ENCODE data around the gene CNRIP1.

Gene CNRIP1, protein sequence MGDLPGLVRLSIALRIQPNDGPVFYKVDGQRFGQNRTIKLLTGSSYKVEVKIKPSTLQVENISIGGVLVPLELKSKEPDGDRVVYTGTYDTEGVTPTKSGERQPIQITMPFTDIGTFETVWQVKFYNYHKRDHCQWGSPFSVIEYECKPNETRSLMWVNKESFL

DNA sequence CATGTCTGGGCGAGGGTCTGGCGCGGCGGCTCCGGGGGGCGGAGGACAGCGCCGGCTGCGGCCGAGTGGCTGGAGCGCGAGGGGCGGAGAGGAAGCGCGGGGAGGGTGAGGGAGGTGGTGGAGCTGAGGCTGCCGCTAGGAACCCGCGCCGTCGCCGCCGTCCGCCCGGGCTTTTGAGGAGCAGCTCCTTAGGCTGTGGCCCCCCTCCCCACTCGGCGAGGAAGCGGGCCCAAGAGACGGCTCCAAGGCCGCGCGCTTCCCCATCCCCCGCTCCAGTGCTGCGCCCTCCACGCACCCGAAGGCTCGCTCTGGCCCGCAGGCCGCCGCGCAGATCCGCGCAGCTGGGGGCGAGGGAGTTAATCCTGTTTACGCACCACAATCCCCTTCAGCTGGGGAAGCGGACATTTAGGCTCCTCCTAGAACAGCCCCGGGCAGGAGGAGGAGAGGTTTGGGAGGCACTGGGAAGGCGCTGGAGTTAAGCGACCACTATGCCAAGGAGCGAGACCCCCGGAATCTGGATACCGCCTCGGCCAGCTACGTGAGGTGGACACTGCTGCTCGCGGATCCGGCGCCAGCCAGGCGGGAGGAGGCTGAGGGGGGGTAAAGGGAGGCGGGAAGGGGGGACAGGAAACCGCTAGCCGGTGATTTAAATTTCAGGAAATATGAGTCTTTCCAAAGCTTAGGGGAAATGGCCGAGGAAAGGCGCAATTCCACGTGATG, at the start of gene CNRIP1:
Gene CNRIP1 (minus strand): TSS at position 552 of the 720 bp plus-strand sequence. CDS start 549 bp downstream, at position 3.
- peak; percentile 82 for ATAC-seq
- TF ChIP-seq, protein P1, sequence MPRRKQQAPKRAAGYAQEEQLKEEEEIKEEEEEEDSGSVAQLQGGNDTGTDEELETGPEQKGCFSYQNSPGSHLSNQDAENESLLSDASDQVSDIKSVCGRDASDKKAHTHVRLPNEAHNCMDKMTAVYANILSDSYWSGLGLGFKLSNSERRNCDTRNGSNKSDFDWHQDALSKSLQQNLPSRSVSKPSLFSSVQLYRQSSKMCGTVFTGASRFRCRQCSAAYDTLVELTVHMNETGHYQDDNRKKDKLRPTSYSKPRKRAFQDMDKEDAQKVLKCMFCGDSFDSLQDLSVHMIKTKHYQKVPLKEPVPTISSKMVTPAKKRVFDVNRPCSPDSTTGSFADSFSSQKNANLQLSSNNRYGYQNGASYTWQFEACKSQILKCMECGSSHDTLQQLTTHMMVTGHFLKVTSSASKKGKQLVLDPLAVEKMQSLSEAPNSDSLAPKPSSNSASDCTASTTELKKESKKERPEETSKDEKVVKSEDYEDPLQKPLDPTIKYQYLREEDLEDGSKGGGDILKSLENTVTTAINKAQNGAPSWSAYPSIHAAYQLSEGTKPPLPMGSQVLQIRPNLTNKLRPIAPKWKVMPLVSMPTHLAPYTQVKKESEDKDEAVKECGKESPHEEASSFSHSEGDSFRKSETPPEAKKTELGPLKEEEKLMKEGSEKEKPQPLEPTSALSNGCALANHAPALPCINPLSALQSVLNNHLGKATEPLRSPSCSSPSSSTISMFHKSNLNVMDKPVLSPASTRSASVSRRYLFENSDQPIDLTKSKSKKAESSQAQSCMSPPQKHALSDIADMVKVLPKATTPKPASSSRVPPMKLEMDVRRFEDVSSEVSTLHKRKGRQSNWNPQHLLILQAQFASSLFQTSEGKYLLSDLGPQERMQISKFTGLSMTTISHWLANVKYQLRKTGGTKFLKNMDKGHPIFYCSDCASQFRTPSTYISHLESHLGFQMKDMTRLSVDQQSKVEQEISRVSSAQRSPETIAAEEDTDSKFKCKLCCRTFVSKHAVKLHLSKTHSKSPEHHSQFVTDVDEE (CRISPR knock-in tag; IDR thresholded peaks at IDR 0.05) = 0 out of 2 replicates have a peak, but pooled peaks have one; percentile 43
- no peak for TF ChIP-seq RARB (CRISPR knock-in tag; IDR thresholded peaks at IDR 0.05)
- TF ChIP-seq ISL1 (CRISPR knock-in tag; IDR thresholded peaks at IDR 0.05) = no peak
- TF ChIP-seq CSDC2 (CRISPR knock-in tag; IDR thresholded peaks at IDR 0.05) = no peak
- TF ChIP-seq PPARA (CRISPR knock-in tag; IDR thresholded peaks at IDR 0.05; ENCODE audit: borderline replicate concordance) = no peak
- TF ChIP-seq, protein P2, sequence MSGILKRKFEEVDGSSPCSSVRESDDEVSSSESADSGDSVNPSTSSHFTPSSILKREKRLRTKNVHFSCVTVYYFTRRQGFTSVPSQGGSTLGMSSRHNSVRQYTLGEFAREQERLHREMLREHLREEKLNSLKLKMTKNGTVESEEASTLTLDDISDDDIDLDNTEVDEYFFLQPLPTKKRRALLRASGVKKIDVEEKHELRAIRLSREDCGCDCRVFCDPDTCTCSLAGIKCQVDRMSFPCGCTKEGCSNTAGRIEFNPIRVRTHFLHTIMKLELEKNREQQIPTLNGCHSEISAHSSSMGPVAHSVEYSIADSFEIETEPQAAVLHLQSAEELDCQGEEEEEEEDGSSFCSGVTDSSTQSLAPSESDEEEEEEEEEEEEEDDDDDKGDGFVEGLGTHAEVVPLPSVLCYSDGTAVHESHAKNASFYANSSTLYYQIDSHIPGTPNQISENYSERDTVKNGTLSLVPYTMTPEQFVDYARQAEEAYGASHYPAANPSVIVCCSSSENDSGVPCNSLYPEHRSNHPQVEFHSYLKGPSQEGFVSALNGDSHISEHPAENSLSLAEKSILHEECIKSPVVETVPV (CRISPR knock-in tag; IDR thresholded peaks at IDR 0.05) = no peak
- no peak for TF ChIP-seq TCF4 (CRISPR knock-in tag; IDR thresholded peaks at IDR 0.05; ENCODE audit: borderline replicate concordance)
- TF ChIP-seq, protein P3, sequence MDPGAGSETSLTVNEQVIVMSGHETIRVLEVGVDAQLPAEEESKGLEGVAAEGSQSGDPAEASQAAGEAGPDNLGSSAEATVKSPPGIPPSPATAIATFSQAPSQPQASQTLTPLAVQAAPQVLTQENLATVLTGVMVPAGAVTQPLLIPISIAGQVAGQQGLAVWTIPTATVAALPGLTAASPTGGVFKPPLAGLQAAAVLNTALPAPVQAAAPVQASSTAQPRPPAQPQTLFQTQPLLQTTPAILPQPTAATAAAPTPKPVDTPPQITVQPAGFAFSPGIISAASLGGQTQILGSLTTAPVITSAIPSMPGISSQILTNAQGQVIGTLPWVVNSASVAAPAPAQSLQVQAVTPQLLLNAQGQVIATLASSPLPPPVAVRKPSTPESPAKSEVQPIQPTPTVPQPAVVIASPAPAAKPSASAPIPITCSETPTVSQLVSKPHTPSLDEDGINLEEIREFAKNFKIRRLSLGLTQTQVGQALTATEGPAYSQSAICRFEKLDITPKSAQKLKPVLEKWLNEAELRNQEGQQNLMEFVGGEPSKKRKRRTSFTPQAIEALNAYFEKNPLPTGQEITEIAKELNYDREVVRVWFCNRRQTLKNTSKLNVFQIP (CRISPR knock-in tag; IDR thresholded peaks at IDR 0.05; ENCODE audit: borderline replicate concordance, low read depth) = no peak

DNA sequence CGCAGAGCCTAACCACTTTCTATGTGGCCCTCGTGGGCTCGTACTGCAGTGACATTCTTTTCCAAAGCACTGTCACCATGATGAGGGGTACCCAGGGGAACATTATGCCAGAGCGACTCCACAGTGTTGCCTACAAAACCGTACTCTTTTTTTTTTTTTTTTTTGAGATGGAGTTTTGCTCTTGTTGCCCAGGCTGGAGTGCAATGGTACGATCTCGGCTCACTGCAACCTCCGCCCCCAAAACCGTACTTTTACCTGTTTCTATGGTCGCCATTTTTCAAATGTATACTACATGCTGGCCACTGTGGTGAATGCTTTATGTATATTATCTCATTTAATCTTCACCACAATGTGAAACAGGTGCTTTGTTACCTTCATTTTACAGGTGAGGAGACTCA, 49.6 kb upstream of the CNRIP1 start:
- TF ChIP-seq GLIS3 (CRISPR knock-in tag; IDR thresholded peaks at IDR 0.05) (no peak), ISL1 (CRISPR knock-in tag; IDR thresholded peaks at IDR 0.05) (no peak), ZFP30 (CRISPR knock-in tag; IDR thresholded peaks at IDR 0.05) (no peak), ZFP3 (CRISPR knock-in tag; IDR thresholded peaks at IDR 0.05) (no peak), ZNF8 (CRISPR knock-in tag; IDR thresholded peaks at IDR 0.05) (no peak), ARNTL (CRISPR knock-in tag; IDR thresholded peaks at IDR 0.05; ENCODE audit: borderline replicate concordance, low read depth) (no peak), ZNF70 (CRISPR knock-in tag; IDR thresholded peaks at IDR 0.05) (no peak), SNAI2 (CRISPR knock-in tag; IDR thresholded peaks at IDR 0.05) (no peak), CSDC2 (CRISPR knock-in tag; IDR thresholded peaks at IDR 0.05) (no peak), ZNF565 (CRISPR knock-in tag; conservative IDR thresholded peaks at IDR 0.05; ENCODE audit: low read depth) (no peak), TCF4 (CRISPR knock-in tag; IDR thresholded peaks at IDR 0.05; ENCODE audit: borderline replicate concordance) (no peak), BACH2 (CRISPR knock-in tag; IDR thresholded peaks at IDR 0.05; ENCODE audit: borderline replicate concordance) (no peak), TOX (CRISPR knock-in tag; IDR thresholded peaks at IDR 0.05; ENCODE audit: borderline replicate concordance) (no peak), ESRRG (CRISPR knock-in tag; IDR thresholded peaks at IDR 0.05) (no peak), PPARA (CRISPR knock-in tag; IDR thresholded peaks at IDR 0.05; ENCODE audit: borderline replicate concordance) (no peak)
- TF ChIP-seq, protein P3 (CRISPR knock-in tag; IDR thresholded peaks at IDR 0.05; ENCODE audit: borderline replicate concordance, low read depth) = no peak
- TF ChIP-seq, protein P4, sequence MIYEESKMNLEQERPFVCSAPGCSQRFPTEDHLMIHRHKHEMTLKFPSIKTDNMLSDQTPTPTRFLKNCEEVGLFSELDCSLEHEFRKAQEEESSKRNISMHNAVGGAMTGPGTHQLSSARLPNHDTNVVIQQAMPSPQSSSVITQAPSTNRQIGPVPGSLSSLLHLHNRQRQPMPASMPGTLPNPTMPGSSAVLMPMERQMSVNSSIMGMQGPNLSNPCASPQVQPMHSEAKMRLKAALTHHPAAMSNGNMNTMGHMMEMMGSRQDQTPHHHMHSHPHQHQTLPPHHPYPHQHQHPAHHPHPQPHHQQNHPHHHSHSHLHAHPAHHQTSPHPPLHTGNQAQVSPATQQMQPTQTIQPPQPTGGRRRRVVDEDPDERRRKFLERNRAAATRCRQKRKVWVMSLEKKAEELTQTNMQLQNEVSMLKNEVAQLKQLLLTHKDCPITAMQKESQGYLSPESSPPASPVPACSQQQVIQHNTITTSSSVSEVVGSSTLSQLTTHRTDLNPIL (CRISPR knock-in tag; IDR thresholded peaks at IDR 0.05; ENCODE audit: low read depth) = no peak
- TF ChIP-seq, protein P1 (CRISPR knock-in tag; IDR thresholded peaks at IDR 0.05) = no peak
- TF ChIP-seq, protein P5, sequence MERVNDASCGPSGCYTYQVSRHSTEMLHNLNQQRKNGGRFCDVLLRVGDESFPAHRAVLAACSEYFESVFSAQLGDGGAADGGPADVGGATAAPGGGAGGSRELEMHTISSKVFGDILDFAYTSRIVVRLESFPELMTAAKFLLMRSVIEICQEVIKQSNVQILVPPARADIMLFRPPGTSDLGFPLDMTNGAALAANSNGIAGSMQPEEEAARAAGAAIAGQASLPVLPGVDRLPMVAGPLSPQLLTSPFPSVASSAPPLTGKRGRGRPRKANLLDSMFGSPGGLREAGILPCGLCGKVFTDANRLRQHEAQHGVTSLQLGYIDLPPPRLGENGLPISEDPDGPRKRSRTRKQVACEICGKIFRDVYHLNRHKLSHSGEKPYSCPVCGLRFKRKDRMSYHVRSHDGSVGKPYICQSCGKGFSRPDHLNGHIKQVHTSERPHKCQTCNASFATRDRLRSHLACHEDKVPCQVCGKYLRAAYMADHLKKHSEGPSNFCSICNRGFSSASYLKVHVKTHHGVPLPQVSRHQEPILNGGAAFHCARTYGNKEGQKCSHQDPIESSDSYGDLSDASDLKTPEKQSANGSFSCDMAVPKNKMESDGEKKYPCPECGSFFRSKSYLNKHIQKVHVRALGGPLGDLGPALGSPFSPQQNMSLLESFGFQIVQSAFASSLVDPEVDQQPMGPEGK (CRISPR knock-in tag; IDR thresholded peaks at IDR 0.05; ENCODE audit: borderline replicate concordance) = no peak
- ATAC-seq = no peak
